ENCODE results near the gene ZP1.
A peak's percentile ranks its signal among the peaks of the same experiment; 100 is the strongest.

Gene ZP1

GRCh38 chr11:60852117-60852981 lies 15.0 kb upstream of the ZP1 start:
- Histone ChIP-seq H2AK5ac (ENCODE audit: low read length, severe bottlenecking) (no peak overlapping the region), H3K4me3 (ENCODE audit: insufficient read depth in 1 of 2, low read depth in 1 of 2, low read length in 2 of 2) (no peak overlapping the region), H3K4ac (ENCODE audit: low read depth in 1 of 2, low read length in 2 of 2) (no peak overlapping the region), H3K4me2 (ENCODE audit: low read length, poor library complexity, severe bottlenecking) (no peak overlapping the region), H3K4me1 (ENCODE audit: control insufficient read depth, insufficient read depth, low read depth, low read length) (peaks cover 4% of the 10 kb centered on the region), H3K36me3 (ENCODE audit: control insufficient read depth in 1 of 2, insufficient read depth in 2 of 2, low read depth in 1 of 2, low read length in 2 of 2) (peaks cover 48 to 63% of the 10 kb centered on the region in 2 experiments), H3K18ac (ENCODE audit: low read depth in 1 of 2, low read length in 2 of 2) (no peak overlapping the region), H3K9ac (ENCODE audit: low read length) (no peak overlapping the region), H3K14ac (ENCODE audit: low read length in 2 of 2) (no peak overlapping the region), H3K9me3 (ENCODE audit: control insufficient read depth, low read length) (no peaks in the 10 kb centered on the region), H2AFZ (ENCODE audit: low read depth, low read length) (no peak overlapping the region), H4K8ac (ENCODE audit: low read length) (no peak overlapping the region), H3K79me1 (replicated peaks; ENCODE audit: low read length, poor library complexity, severe bottlenecking) (peaks cover 15% of the 10 kb centered on the region), H2BK12ac (ENCODE audit: low read length in 2 of 2) (no peak overlapping the region), H2BK120ac (ENCODE audit: low read depth, low read length) (no peak overlapping the region), H3K27ac (ENCODE audit: low read length, poor library complexity, severe bottlenecking) (no peak overlapping the region), H3K23ac (ENCODE audit: low read length in 2 of 2) (no peak overlapping the region), H2BK5ac (ENCODE audit: low read depth, low read length, poor library complexity, severe bottlenecking) (no peak overlapping the region), H4K91ac (ENCODE audit: low read length) (no peak overlapping the region), H3K27me3 (ENCODE audit: control insufficient read depth in 1 of 2, insufficient read depth in 1 of 2, low read length in 2 of 2) (no peaks in the 10 kb centered on the region), H2BK15ac (ENCODE audit: low read depth, poor library complexity, severe bottlenecking) (no peak overlapping the region)
- DNase-seq: no peak
- 92% methylated on average over 78 of the region's 78 CpGs for WGBS

GRCh38 chr11:60852982-60853950 lies 14.1 kb upstream of the ZP1 start:
- H3K27me3 ChIP-seq (ENCODE audit: control insufficient read depth in 1 of 2, insufficient read depth in 1 of 2, low read length in 2 of 2): no peaks in the 10 kb centered on the region
- no peak overlapping the region for H3K4me3 ChIP-seq (ENCODE audit: insufficient read depth in 1 of 2, low read depth in 1 of 2, low read length in 2 of 2)
- no peak overlapping the region for H4K8ac ChIP-seq (ENCODE audit: low read length)
- no peak overlapping the region for H3K9ac ChIP-seq (ENCODE audit: low read length)
- H3K4me1 ChIP-seq (ENCODE audit: control insufficient read depth, insufficient read depth, low read depth, low read length): peaks cover 5% of the 10 kb centered on the region
- peaks cover 6% of the 10 kb centered on the region for H3K79me1 ChIP-seq (replicated peaks; ENCODE audit: low read length, poor library complexity, severe bottlenecking)
- no peaks in the 10 kb centered on the region for H3K9me3 ChIP-seq (ENCODE audit: control insufficient read depth, low read length)
- no peak overlapping the region for H3K27ac ChIP-seq (ENCODE audit: low read length, poor library complexity, severe bottlenecking)
- H3K23ac ChIP-seq (ENCODE audit: low read length in 2 of 2): no peak overlapping the region
- H3K4ac ChIP-seq (ENCODE audit: low read depth in 1 of 2, low read length in 2 of 2): no peak overlapping the region
- H2AK5ac ChIP-seq (ENCODE audit: low read length, severe bottlenecking): no peak overlapping the region
- DNase-seq: no peak
- no peak overlapping the region for H2BK5ac ChIP-seq (ENCODE audit: low read depth, low read length, poor library complexity, severe bottlenecking)
- H2BK15ac ChIP-seq (ENCODE audit: low read depth, poor library complexity, severe bottlenecking): no peak overlapping the region
- no peak overlapping the region for H2BK120ac ChIP-seq (ENCODE audit: low read depth, low read length)
- no peak overlapping the region for H2BK12ac ChIP-seq (ENCODE audit: low read length in 2 of 2)
- H2AFZ ChIP-seq (ENCODE audit: low read depth, low read length): no peak overlapping the region
- H3K36me3 ChIP-seq (ENCODE audit: control insufficient read depth in 1 of 2, insufficient read depth in 2 of 2, low read depth in 1 of 2, low read length in 2 of 2): peaks cover 44 to 54% of the 10 kb centered on the region in 2 experiments
- H3K14ac ChIP-seq (ENCODE audit: low read length in 2 of 2): no peak overlapping the region
- H3K4me2 ChIP-seq (ENCODE audit: low read length, poor library complexity, severe bottlenecking): no peak overlapping the region
- H3K18ac ChIP-seq (ENCODE audit: low read depth in 1 of 2, low read length in 2 of 2): no peak overlapping the region
- no peak overlapping the region for H4K91ac ChIP-seq (ENCODE audit: low read length)
- WGBS: 98% methylated on average over 67 of the region's 68 CpGs

- Histone ChIP-seq H3K4me3 (ENCODE audit: insufficient read depth in 1 of 2, low read depth in 1 of 2, low read length in 2 of 2) (no peak overlapping the region), H2BK120ac (ENCODE audit: low read depth, low read length) (no peak overlapping the region), H3K27ac (ENCODE audit: low read length, poor library complexity, severe bottlenecking) (no peak overlapping the region), H3K23ac (ENCODE audit: low read length in 2 of 2) (no peak overlapping the region), H3K18ac (ENCODE audit: low read depth in 1 of 2, low read length in 2 of 2) (no peak overlapping the region), H2BK5ac (ENCODE audit: low read depth, low read length, poor library complexity, severe bottlenecking) (no peak overlapping the region), H4K91ac (ENCODE audit: low read length) (no peak overlapping the region), H2AK5ac (ENCODE audit: low read length, severe bottlenecking) (no peak overlapping the region), H3K9ac (ENCODE audit: low read length) (no peak overlapping the region), H3K79me1 (replicated peaks; ENCODE audit: low read length, poor library complexity, severe bottlenecking) (no peaks in the 10 kb centered on the region), H2BK12ac (ENCODE audit: low read length in 2 of 2) (no peak overlapping the region), H3K4ac (ENCODE audit: low read depth in 1 of 2, low read length in 2 of 2) (no peak overlapping the region), H2AFZ (ENCODE audit: low read depth, low read length) (no peak overlapping the region), H3K27me3 (ENCODE audit: control insufficient read depth in 1 of 2, insufficient read depth in 1 of 2, low read length in 2 of 2) (no peaks in the 10 kb centered on the region), H3K4me1 (ENCODE audit: control insufficient read depth, insufficient read depth, low read depth, low read length) (peaks cover 8% of the 10 kb centered on the region), H4K8ac (ENCODE audit: low read length) (no peak overlapping the region), H2BK15ac (ENCODE audit: low read depth, poor library complexity, severe bottlenecking) (peak overlapping the region; percentile 31), H3K36me3 (ENCODE audit: control insufficient read depth in 1 of 2, insufficient read depth in 2 of 2, low read depth in 1 of 2, low read length in 2 of 2) (peaks cover 34 to 43% of the 10 kb centered on the region in 2 experiments), H3K14ac (ENCODE audit: low read length in 2 of 2) (no peak overlapping the region), H3K4me2 (ENCODE audit: low read length, poor library complexity, severe bottlenecking) (no peak overlapping the region), H3K9me3 (ENCODE audit: control insufficient read depth, low read length) (no peaks in the 10 kb centered on the region)
- WGBS: 86% methylated on average over 6 of the region's 8 CpGs
- no peak for DNase-seq
Measured at GRCh38 chr11:60854140-60854846, 13.0 kb upstream of the ZP1 start.
